GM12878 (cell line): ENCODE data around the gene HHIP. TPM values are rescaled to one million over a fixed set of nuclear protein-coding genes. Genes with fewer than 3 reads are reported as not detected.

ENCODE experiments used
- ATAC-seq: fragments of 200-7000 bp; cut with Tn5 transposase; 3 replicates; pipeline ENCODE4 v1.9.1; 2020; ENCODE audit warnings: mild to moderate bottlenecking, moderate library complexity
- BruUV-seq: library from RNA; stranded (reverse); fragments of 400-500 nt; replicated peaks from 2 replicates; lab custom pipeline; 2021; lab: Mats Ljungman, UMichigan
- CTCF ChIA-PET: fragments of 300-600 bp; sonication (Branson Sonifier 250); formaldehyde crosslinking; extraction: SDS; loops from one replicate; lab custom pipeline; 2021; ENCODE audit warnings: inconsistent platforms; lab: Yijun Ruan, JAX
- POLR2A ChIA-PET: fragments of 350-600 bp; formaldehyde crosslinking; extraction: SDS; loops from one replicate; lab custom pipeline; 2021; ENCODE audit warnings: inconsistent platforms; lab: Charles Lee
- RAD21 ChIA-PET: fragments of 300-600 bp; sonication (Branson Sonifier 250); formaldehyde crosslinking; loops from one replicate; lab custom pipeline; 2023; ENCODE audit warnings: antibody characterized with exemption; ENCODE audit not compliant: unreplicated experiment; lab: Charles Lee
- SMC1A ChIA-PET: fragments of 300-600 bp; sonication (Branson Sonifier 250); formaldehyde crosslinking; loops from one replicate; lab custom pipeline; 2023; ENCODE audit not compliant: unreplicated experiment, uncharacterized antibody; lab: Charles Lee
- DNase-seq: peaks from one replicate; pipeline ENCODE4 v3.0.0-alpha.2; 2011; ENCODE audit warnings: low read depth, low spot score
- FAIRE-seq: peaks from 3 replicates; lab custom pipeline; 2011; peaks lifted over from hg19 to GRCh38; lab: Jason Lieb, UNC
- H2AFZ ChIP-seq: 2 replicates; pipeline ENCODE4 v1.6.0; 2011; ENCODE audit warnings: low read depth, low read length, control low read depth; ENCODE audit not compliant: control insufficient read depth
- H3K27ac ChIP-seq: 2 replicates; pipeline ENCODE4 v1.5.1; 2011; ENCODE audit warnings: control low read depth; ENCODE audit not compliant: control insufficient read depth, insufficient read depth
- H3K27me3 ChIP-seq, 2 experiments: replicated peaks in 1 of 2; 2 replicates each; pipeline versions ENCODE4 v1.6.0 to v1.6.1; 2011; ENCODE audit warnings: low read length in 1 of 2; ENCODE audit not compliant: control insufficient read depth in 2 of 2, insufficient read depth in 2 of 2
- H3K36me3 ChIP-seq, 2 experiments: 2 replicates each; pipeline ENCODE4 v1.5.1; 2011; ENCODE audit warnings: low read length in 1 of 2; ENCODE audit not compliant: control insufficient read depth in 2 of 2, insufficient read depth in 2 of 2
- H3K4me1 ChIP-seq: 2 replicates; pipeline ENCODE4 v1.6.1; 2011; ENCODE audit warnings: mild to moderate bottlenecking, low read length, moderate library complexity, mixed read lengths; ENCODE audit not compliant: control insufficient read depth, insufficient read depth
- H3K4me2 ChIP-seq: 2 replicates; pipeline ENCODE4 v1.6.0; 2011; ENCODE audit warnings: control low read depth; ENCODE audit not compliant: control insufficient read depth, insufficient read depth
- H3K4me3 ChIP-seq: fragments of 200-600 bp; sonication (generic); 2 replicates; pipeline ENCODE4 v1.5.1; 2016
- H3K79me2 ChIP-seq: 2 replicates; pipeline ENCODE4 v1.6.0; 2011; ENCODE audit warnings: low read length; ENCODE audit not compliant: control insufficient read depth, insufficient read depth
- H3K9ac ChIP-seq: 2 replicates; pipeline ENCODE4 v1.8.0; 2011; ENCODE audit warnings: low read length, control low read depth, mixed read lengths; ENCODE audit not compliant: control insufficient read depth, insufficient read depth
- H3K9me3 ChIP-seq: replicated peaks from 3 replicates; pipeline ENCODE4 v1.5.1; 2011; ENCODE audit warnings: mild to moderate bottlenecking, low read length; ENCODE audit not compliant: control insufficient read depth, insufficient read depth
- H4K20me1 ChIP-seq: 2 replicates; pipeline ENCODE4 v1.6.0; 2011; ENCODE audit not compliant: control insufficient read depth, insufficient read depth
- BACH1 ChIP-seq: fragments of 450-650 bp; IDR thresholded peaks from 2 replicates; pipeline ENCODE4 v1.6.1; 2017; ENCODE audit warnings: mild to moderate bottlenecking, borderline replicate concordance
- BCL11A ChIP-seq: IDR thresholded peaks from 2 replicates; pipeline ENCODE4 v1.6.1; 2011; ENCODE audit warnings: low read depth, low read length
- CREB1 ChIP-seq: IDR thresholded peaks from 2 replicates; pipeline ENCODE4 v1.6.1; 2012; ENCODE audit warnings: low read depth, mild to moderate bottlenecking, inconsistent platforms
- FOXM1 ChIP-seq: IDR thresholded peaks from 2 replicates; pipeline ENCODE4 v1.6.1; 2012; ENCODE audit warnings: low read depth, mild to moderate bottlenecking, inconsistent platforms, low read length, moderate library complexity
- HDGF ChIP-seq: fragments of 450-650 bp; IDR thresholded peaks from 2 replicates; pipeline ENCODE4 v1.6.1; 2016; ENCODE audit warnings: antibody characterized with exemption
- IKZF2 ChIP-seq, 2 experiments: fragments of 450-650 bp; IDR thresholded peaks; 2 replicates each; pipeline ENCODE4 v1.6.1; 2017; ENCODE audit warnings: mild to moderate bottlenecking in 2 of 2, moderate library complexity in 2 of 2
- MXI1 ChIP-seq: fragments of 150-350 bp; IDR thresholded peaks from 2 replicates; pipeline ENCODE4 v1.6.1; 2011; ENCODE audit warnings: low read depth, mild to moderate bottlenecking, inconsistent platforms, low read length, improper control_type of control experiment
- NFYA ChIP-seq: IDR thresholded peaks from 2 replicates; pipeline ENCODE4 v1.6.1; 2011; ENCODE audit warnings: low read depth, mild to moderate bottlenecking, low read length, improper control_type of control experiment, borderline replicate concordance
- NR2C2 ChIP-seq: IDR thresholded peaks from 2 replicates; pipeline ENCODE4 v1.6.1; 2011; ENCODE audit warnings: borderline replicate concordance, low read depth; ENCODE audit not compliant: control insufficient read depth, insufficient read length
- POLR2AphosphoS2 ChIP-seq: IDR thresholded peaks from 2 replicates; pipeline ENCODE4 v1.6.1; 2011; ENCODE audit warnings: low read depth, mild to moderate bottlenecking, low read length, improper control_type of control experiment, moderate library complexity
- SIX5 ChIP-seq: IDR thresholded peaks from 2 replicates; pipeline ENCODE4 v1.6.1; 2011; ENCODE audit warnings: mild to moderate bottlenecking, low read depth, low read length, moderate library complexity; ENCODE audit not compliant: severe bottlenecking
- SPI1 ChIP-seq: IDR thresholded peaks from 2 replicates; pipeline ENCODE4 v1.6.1; 2011; ENCODE audit warnings: low read depth, mild to moderate bottlenecking, low read length, moderate library complexity, borderline replicate concordance; ENCODE audit not compliant: insufficient read depth
- TAF1 ChIP-seq: IDR thresholded peaks from 2 replicates; pipeline ENCODE4 v1.6.1; 2011; ENCODE audit warnings: mild to moderate bottlenecking, low read depth, low read length, borderline replicate concordance
- ZNF274 ChIP-seq: IDR thresholded peaks from one replicate; pipeline ENCODE4 v1.8.0; 2011; ENCODE audit not compliant: insufficient read length, insufficient read depth
- ZZZ3 ChIP-seq: IDR thresholded peaks from 2 replicates; pipeline ENCODE4 v1.6.1; 2011; ENCODE audit warnings: low read depth; ENCODE audit not compliant: control insufficient read depth, insufficient read length
- WGBS: methylation state at CpG from one replicate; pipeline ENCODE4 v1.1.6; 2016; ENCODE audit warnings: low lambda C conversion rate; ENCODE audit not compliant: insufficient replicate concordance, insufficient coverage; ENCODE audit errors: missing lambda C conversion rate; 5-methylcytosine and 5-hydroxymethylcytosine counted together
- in situ Hi-C: fragments of 300-500 bp; cut with MboI; formaldehyde crosslinking; loops from 9 replicates; pipeline ENCODE4 v1.14.3; 2018; ENCODE audit warnings: mixed read lengths
- intact Hi-C: fragments of 100-400 bp; cut with micrococcal nuclease; formaldehyde crosslinking; loops from one replicate; pipeline ENCODE4 v1.14.2; 2022; ENCODE audit not compliant: unreplicated experiment
- polyA plus RNA-seq, 11 experiments: library from polyadenylated mRNA; depleted of rRNA in 4 of 11; unstranded in 6 of 11; stranded (reverse) in 5 of 11; fragments of >200 nt; fragmentation: Nextera tagmentation in 4 of 11; fragmentation: Illumina TruSeq in 1 of 11; extraction: Ambion mirVana in 4 of 11; extraction: Trizol in 1 of 11; gene quantifications; 1 replicate in 1 of 11; 2 replicates in 10 of 11; pipeline versions ENCODE4 v1.2.1 to v1.2.3, GENCODE V29; 2011 to 2016; ENCODE audit warnings: inconsistent platforms in 2 of 11, missing spikeins in 2 of 11, low read depth in 1 of 11
- total RNA-seq, 4 experiments: library from RNA; depleted of rRNA in 3 of 4; stranded (reverse); fragments of >200 nt in 3 of 4; fragmentation: Illumina TruSeq in 1 of 4; extraction: Trizol in 1 of 4; gene quantifications; 2 replicates each; pipeline versions ENCODE4 v1.2.1 to v1.2.3, GENCODE V29; 2013 to 2021
- TF ChIP-seq, protein P1 (sequence below): fragments of 450-650 bp; IDR thresholded peaks from 2 replicates; pipeline ENCODE4 v1.6.1; 2018; ENCODE audit warnings: mild to moderate bottlenecking, low read depth, moderate library complexity; ENCODE audit not compliant: partially characterized antibody

Gene HHIP
- total and polyA plus RNA-seq, 10 of the 15 experiments (the other 5 are each of a cell fraction or from before 2014, with no cell fraction given): 0.06 to 0.56 (median 0.24) TPM; not detected in 1

DNA sequence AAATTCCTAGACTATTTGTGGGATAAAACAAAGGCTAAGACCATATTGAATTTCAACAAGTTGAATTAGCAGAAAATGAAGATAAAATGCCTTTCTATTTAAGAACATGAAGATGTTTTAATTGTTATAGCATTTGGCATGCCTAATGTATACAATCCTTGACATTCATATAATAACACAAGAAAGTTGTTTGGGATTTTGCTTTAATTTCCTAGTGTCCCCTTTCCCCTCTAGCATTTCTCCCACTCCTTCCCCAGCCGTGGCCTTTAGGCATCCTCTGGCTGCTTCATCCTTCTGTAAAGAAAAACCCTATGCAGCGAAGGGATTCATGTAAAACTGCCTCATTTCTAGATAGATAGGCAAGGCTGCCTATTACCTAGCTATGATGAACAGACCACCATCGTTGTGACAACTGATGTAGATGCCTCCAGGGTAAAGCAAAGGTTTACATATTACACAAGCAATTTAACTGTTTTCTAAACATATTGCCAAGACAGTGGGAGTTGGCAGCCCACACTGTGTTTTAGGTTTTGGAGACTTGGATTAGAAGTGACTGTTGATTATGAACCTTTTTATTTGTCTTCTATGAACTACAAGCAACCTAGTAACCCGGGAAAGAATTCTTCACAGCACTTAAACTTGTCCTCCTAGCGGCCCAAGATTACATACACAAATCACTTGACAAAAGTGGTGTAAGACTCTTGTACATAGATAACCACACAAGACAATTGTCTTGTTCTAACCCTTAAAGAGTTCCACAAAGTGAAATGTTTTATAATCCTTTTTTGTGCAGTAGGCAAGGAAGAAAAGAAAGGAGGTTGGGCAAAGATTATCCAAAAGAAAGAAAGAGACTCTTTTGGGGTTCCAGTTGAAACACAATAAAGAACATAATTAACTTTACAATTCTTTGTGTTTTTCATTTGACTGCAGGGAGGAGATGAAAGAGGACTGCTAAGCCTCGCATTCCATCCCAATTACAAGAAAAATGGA, 59.9 kb downstream of the HHIP start:
- Histone ChIP-seq H2AFZ (no peak overlapping the region), H3K9me3 (no peaks in the 10 kb centered on the region), H3K4me1 (no peaks in the 10 kb centered on the region), H3K36me3 (no peaks in the 10 kb centered on the region), H3K4me2 (no peak overlapping the region), H3K9ac (no peak overlapping the region), H4K20me1 (no peaks in the 10 kb centered on the region), H3K27me3 (no peaks in the 10 kb centered on the region), H3K27ac (no peak overlapping the region), H3K4me3 (no peak overlapping the region), H3K79me2 (no peaks in the 10 kb centered on the region)
- DNase-seq (no peak), FAIRE-seq (no peak), ATAC-seq (no peak)
- BruUV-seq: no TSS peak
- ChIA-PET SMC1A (no interaction called here), CTCF (no interaction called here), POLR2A (no interaction called here), RAD21 (no interaction called here)
- intact Hi-C loops (no loop called here), in situ Hi-C loops (no loop called here)
- under 1% methylated on average over 6 of the region's 6 CpGs for WGBS
- no peak for TF ChIP-seq HDGF
- TF ChIP-seq, protein P1, sequence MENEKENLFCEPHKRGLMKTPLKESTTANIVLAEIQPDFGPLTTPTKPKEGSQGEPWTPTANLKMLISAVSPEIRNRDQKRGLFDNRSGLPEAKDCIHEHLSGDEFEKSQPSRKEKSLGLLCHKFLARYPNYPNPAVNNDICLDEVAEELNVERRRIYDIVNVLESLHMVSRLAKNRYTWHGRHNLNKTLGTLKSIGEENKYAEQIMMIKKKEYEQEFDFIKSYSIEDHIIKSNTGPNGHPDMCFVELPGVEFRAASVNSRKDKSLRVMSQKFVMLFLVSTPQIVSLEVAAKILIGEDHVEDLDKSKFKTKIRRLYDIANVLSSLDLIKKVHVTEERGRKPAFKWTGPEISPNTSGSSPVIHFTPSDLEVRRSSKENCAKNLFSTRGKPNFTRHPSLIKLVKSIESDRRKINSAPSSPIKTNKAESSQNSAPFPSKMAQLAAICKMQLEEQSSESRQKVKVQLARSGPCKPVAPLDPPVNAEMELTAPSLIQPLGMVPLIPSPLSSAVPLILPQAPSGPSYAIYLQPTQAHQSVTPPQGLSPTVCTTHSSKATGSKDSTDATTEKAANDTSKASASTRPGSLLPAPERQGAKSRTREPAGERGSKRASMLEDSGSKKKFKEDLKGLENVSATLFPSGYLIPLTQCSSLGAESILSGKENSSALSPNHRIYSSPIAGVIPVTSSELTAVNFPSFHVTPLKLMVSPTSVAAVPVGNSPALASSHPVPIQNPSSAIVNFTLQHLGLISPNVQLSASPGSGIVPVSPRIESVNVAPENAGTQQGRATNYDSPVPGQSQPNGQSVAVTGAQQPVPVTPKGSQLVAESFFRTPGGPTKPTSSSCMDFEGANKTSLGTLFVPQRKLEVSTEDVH: no peak
- no peak for TF ChIP-seq TAF1
- TF ChIP-seq BACH1: no peak
- no peak for TF ChIP-seq BCL11A
- TF ChIP-seq POLR2AphosphoS2: no peak
- TF ChIP-seq IKZF2 (IDR thresholded peaks at IDR 0.05): no peak
- no peak for TF ChIP-seq SIX5
- TF ChIP-seq SPI1: no peak
- no peak for TF ChIP-seq ZZZ3
- no peak for TF ChIP-seq FOXM1
- TF ChIP-seq NFYA: no peak
- TF ChIP-seq ZNF274: no peak
- no peak for TF ChIP-seq MXI1
- no peak for TF ChIP-seq CREB1
- no peak for TF ChIP-seq NR2C2
